ENCODE results near the gene ACIN1. TPM values are rescaled to one million over a fixed set of nuclear protein-coding genes. Genes with fewer than 3 reads are reported as not detected.

ACIN1 gene
- total RNA-seq, 1 experiment from 2014 or later = 333 TPM

DNA sequence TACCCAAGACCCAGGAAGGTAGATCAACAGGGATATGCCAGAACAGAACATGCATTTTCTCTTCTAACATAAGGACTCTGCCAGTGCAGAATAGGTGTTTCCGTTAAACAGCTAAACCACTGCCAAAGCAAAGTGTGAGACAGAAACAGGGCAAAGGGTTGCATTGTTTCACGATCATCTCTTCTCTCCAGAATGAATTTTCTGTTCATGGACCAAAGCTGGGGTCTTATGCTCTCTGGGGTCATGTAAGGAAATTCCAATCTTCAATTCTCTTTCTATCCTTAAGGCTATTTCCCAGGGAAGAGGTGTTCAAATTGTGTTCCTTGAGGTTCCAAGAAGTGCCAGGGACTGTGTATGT, 71.2 kb downstream of the ACIN1 start:
- H3K4me3 Mint-ChIP-seq = no peak overlapping the region
- no CpG with 5 or more reads among the region's 2 CpGs for WGBS (ENCODE audit: extremely low coverage, insufficient read length, low lambda C conversion rate)
- H3K4me1 ChIP-seq (ENCODE audit: insufficient read depth, low read length) = no peaks in the 10 kb centered on the region

More for the DNA sequence above, 71.2 kb downstream of the ACIN1 start:
- no peak overlapping the region for H3K9ac ChIP-seq (ENCODE audit: extremely low read depth, insufficient read length, low read length)
- Mint-ChIP-seq H3K36me3 (ENCODE audit: insufficient read depth in 1 of 3, low read depth in 3 of 3) (peaks cover 25 to 33% (median 33%) of the 10 kb centered on the region in 3 experiments), H3K9me3 (no peaks in the 10 kb centered on the region), H3K27me3 (ENCODE audit: low read depth) (no peaks in the 10 kb centered on the region), H3K4me1 (peaks cover 33 to 37% of the 10 kb centered on the region in 2 experiments), H3K27ac (peak overlapping the region in 1 of 3 experiments; percentile 64; a peak in 1 of 7 replicates)
- H3K23ac ChIP-seq (ENCODE audit: insufficient read length, low read depth, low read length) = no peak overlapping the region
- H3K4ac ChIP-seq (ENCODE audit: low read depth, low read length) = no peak overlapping the region
- no peak overlapping the region for H4K8ac ChIP-seq (replicated peaks; ENCODE audit: insufficient read length, low read depth, low read length)
- H4K20me1 ChIP-seq (ENCODE audit: control insufficient read depth, insufficient read depth, insufficient read length) = no peaks in the 10 kb centered on the region
- H3K4me2 ChIP-seq (ENCODE audit: insufficient read depth, insufficient read length, low read length) = no peak overlapping the region
- no peak overlapping the region for H4K5ac ChIP-seq (ENCODE audit: insufficient read length, low read depth, low read length)
- no peaks in the 10 kb centered on the region for H3K9me3 ChIP-seq (ENCODE audit: control insufficient read depth, low read depth, low read length)
- H3K18ac ChIP-seq (ENCODE audit: insufficient read length, low read depth, low read length) = no peak overlapping the region
- no peak overlapping the region for H4K91ac ChIP-seq (ENCODE audit: insufficient read length, low read depth, low read length)
- no peak overlapping the region for H2BK12ac ChIP-seq (ENCODE audit: insufficient read length, low read depth, low read length)
- H3K27me3 ChIP-seq (ENCODE audit: insufficient read depth, low read length) = no peaks in the 10 kb centered on the region
- no peak overlapping the region for H3T11ph ChIP-seq (ENCODE audit: low read length)
- H2AK5ac ChIP-seq (ENCODE audit: insufficient read length, low read length) = no peak overlapping the region
- H3K14ac ChIP-seq (ENCODE audit: insufficient read depth, low read length) = no peak overlapping the region
- H2AFZ ChIP-seq (ENCODE audit: low read length) = no peak overlapping the region
- H2BK5ac ChIP-seq (ENCODE audit: insufficient read length, low read length) = no peak overlapping the region
- no peak overlapping the region for H2BK20ac ChIP-seq (ENCODE audit: low read depth, low read length, poor library complexity, severe bottlenecking)
- H2BK15ac ChIP-seq (ENCODE audit: low read depth, low read length) = no peak overlapping the region
- no peaks in the 10 kb centered on the region for H3K23me2 ChIP-seq (ENCODE audit: insufficient read length, low read depth, low read length, poor library complexity, severe bottlenecking)
- no peak for DNase-seq
- H3K27ac ChIP-seq (ENCODE audit: insufficient read length, low read depth, low read length) = no peak overlapping the region
- no peaks in the 10 kb centered on the region for H3K79me1 ChIP-seq (ENCODE audit: insufficient read depth, low read depth, low read length, poor library complexity, severe bottlenecking)
- H3K56ac ChIP-seq (ENCODE audit: insufficient read length, low read depth, low read length) = no peak overlapping the region
- H2BK120ac ChIP-seq (ENCODE audit: low read depth, low read length, poor library complexity, severe bottlenecking) = no peak overlapping the region
- no peak for TF ChIP-seq CTCF (conservative IDR thresholded peaks at IDR 0.05)
- H3K79me2 ChIP-seq (ENCODE audit: insufficient read depth, low read length) = no peaks in the 10 kb centered on the region
